ENCODE measurements around the gene IL2RG. TPM values are rescaled to one million over a fixed set of nuclear protein-coding genes. Genes with fewer than 3 reads are reported as not detected.
A peak's percentile ranks its signal among the peaks of the same experiment; 100 is the strongest.

Gene IL2RG
- total RNA-seq, 2 donors from 2014 or later = not detected

DNA sequence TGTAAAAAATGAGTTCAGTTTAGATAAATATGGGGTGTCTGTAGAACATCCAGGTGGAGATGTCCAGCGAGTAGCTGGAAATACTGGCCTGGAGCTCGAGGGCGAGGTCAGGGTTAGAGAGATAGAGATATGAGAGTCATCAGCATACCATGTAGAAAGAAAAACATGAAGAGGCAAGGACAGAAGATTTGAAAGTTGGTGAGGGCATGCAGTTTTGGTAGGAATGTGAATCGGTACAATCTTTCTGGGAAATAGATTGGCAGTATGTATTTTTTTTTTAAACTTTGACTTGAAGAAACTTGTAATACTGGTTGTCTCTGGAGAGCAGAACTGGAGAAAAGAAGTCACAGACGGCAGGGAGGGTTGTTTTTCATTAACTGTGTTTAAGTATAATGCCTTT, 40.8 kb downstream of the IL2RG start:
- TF ChIP-seq, protein P1, sequence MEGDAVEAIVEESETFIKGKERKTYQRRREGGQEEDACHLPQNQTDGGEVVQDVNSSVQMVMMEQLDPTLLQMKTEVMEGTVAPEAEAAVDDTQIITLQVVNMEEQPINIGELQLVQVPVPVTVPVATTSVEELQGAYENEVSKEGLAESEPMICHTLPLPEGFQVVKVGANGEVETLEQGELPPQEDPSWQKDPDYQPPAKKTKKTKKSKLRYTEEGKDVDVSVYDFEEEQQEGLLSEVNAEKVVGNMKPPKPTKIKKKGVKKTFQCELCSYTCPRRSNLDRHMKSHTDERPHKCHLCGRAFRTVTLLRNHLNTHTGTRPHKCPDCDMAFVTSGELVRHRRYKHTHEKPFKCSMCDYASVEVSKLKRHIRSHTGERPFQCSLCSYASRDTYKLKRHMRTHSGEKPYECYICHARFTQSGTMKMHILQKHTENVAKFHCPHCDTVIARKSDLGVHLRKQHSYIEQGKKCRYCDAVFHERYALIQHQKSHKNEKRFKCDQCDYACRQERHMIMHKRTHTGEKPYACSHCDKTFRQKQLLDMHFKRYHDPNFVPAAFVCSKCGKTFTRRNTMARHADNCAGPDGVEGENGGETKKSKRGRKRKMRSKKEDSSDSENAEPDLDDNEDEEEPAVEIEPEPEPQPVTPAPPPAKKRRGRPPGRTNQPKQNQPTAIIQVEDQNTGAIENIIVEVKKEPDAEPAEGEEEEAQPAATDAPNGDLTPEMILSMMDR (conservative IDR thresholded peaks at IDR 0.05) = no peak
- Histone ChIP-seq H3K27me3 (ENCODE audit: control insufficient read depth, insufficient read depth, low read length, poor library complexity, severe bottlenecking) (no peaks in the 10 kb centered on the region), H3K9ac (ENCODE audit: extremely low read depth, low read length, poor library complexity, severe bottlenecking) (no peak overlapping the region), H3K36me3 (ENCODE audit: control insufficient read depth, insufficient read depth, low read length) (no peaks in the 10 kb centered on the region), H3K4me1 (ENCODE audit: control insufficient read depth, insufficient read depth, low read length) (no peaks in the 10 kb centered on the region), H3K4me3 (ENCODE audit: low read length) (no peak overlapping the region), H3K9me3 (ENCODE audit: control insufficient read depth, low read length) (no peaks in the 10 kb centered on the region), H3K27ac (ENCODE audit: low read depth, low read length) (no peak overlapping the region)
- no peak overlapping the region for H3K27ac Mint-ChIP-seq
- H3K9me3 Mint-ChIP-seq = peaks cover 33% of the 10 kb centered on the region
- 92 to 100% methylated on average over 2 to 4 of the region's 5 CpGs for WGBS, 2 experiments (ENCODE audit: insufficient coverage in 1 of 2, insufficient read length in 1 of 2)
- no peak for DNase-seq
- peaks cover 6% of the 10 kb centered on the region for H3K27me3 Mint-ChIP-seq (ENCODE audit: insufficient read depth)
- no peaks in the 10 kb centered on the region for H3K36me3 Mint-ChIP-seq (ENCODE audit: low read depth)
- H3K4me1 Mint-ChIP-seq = no peaks in the 10 kb centered on the region
- no peak overlapping the region for H3K4me3 Mint-ChIP-seq

GRCh38 chrX:71068044-71068918, 43.1 kb downstream of the IL2RG start, which contains the start of gene SNX12:
Gene SNX12 (minus strand): TSS chrX:71068334. CDS start chrX:71068306, 28 bp downstream.
- TF ChIP-seq, protein P1 (conservative IDR thresholded peaks at IDR 0.05) = no peak
- Mint-ChIP-seq H3K27me3 (ENCODE audit: insufficient read depth) (no peaks in the 10 kb centered on the region), H3K4me3 (peak within 1 kb of the TSS; percentile 90), H3K9me3 (peaks cover 33% of the 10 kb centered on the region), H3K27ac (peak within 1 kb of the TSS; percentile 92), H3K4me1 (no peaks in the 10 kb centered on the region), H3K36me3 (ENCODE audit: low read depth) (peaks cover 2% of the 10 kb centered on the region)
- Histone ChIP-seq H3K27ac (ENCODE audit: low read depth, low read length) (peak within 1 kb of the TSS; percentile 32), H3K4me3 (ENCODE audit: low read length) (peak within 1 kb of the TSS; percentile 87), H3K9me3 (ENCODE audit: control insufficient read depth, low read length) (no peaks in the 10 kb centered on the region), H3K9ac (ENCODE audit: extremely low read depth, low read length, poor library complexity, severe bottlenecking) (peak within 1 kb of the TSS; percentile 31), H3K27me3 (ENCODE audit: control insufficient read depth, insufficient read depth, low read length, poor library complexity, severe bottlenecking) (no peaks in the 10 kb centered on the region), H3K36me3 (ENCODE audit: control insufficient read depth, insufficient read depth, low read length) (no peaks in the 10 kb centered on the region), H3K4me1 (ENCODE audit: control insufficient read depth, insufficient read depth, low read length) (no peaks in the 10 kb centered on the region)
- peak; percentile 95 for DNase-seq
- 1 to 6% methylated on average over 9 to 68 of the region's 73 CpGs for WGBS, 2 experiments (ENCODE audit: insufficient coverage in 1 of 2, insufficient read length in 1 of 2)

DNA sequence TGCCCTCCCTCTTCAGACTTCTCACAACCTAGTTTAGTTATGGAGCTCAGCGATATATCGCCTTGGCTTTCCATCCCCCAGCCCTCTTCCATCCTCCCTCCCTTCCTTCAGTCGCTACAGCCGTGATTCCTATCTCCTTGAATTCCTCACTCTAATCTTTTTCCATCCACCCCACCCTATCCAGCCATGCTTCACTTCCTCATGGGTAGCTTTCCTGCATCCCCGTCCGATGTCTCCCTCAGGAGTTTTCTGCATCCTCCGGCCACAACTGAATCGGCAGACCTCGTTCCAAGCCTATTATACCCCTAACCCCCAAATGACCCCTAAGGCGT, 43.7 kb downstream of the IL2RG start:
- TF ChIP-seq, protein P1 (conservative IDR thresholded peaks at IDR 0.05) = no peak
- H3K9me3 Mint-ChIP-seq = peaks cover 36% of the 10 kb centered on the region
- no peaks in the 10 kb centered on the region for H3K4me1 Mint-ChIP-seq
- H3K36me3 Mint-ChIP-seq (ENCODE audit: low read depth) = peaks cover 6% of the 10 kb centered on the region
- 0% methylated on average over 10 of the region's 10 CpGs; no CpG with 5 or more reads in 1 of the 2 experiments for whole genome bisulfite sequencing, 2 experiments (ENCODE audit: insufficient coverage in 1 of 2, insufficient read length in 1 of 2)
- H3K36me3 ChIP-seq (ENCODE audit: control insufficient read depth, insufficient read depth, low read length) = peaks cover 3% of the 10 kb centered on the region
- H3K27me3 Mint-ChIP-seq (ENCODE audit: insufficient read depth) = no peaks in the 10 kb centered on the region
- H3K4me1 ChIP-seq (ENCODE audit: control insufficient read depth, insufficient read depth, low read length) = no peaks in the 10 kb centered on the region
- H3K27ac ChIP-seq (ENCODE audit: low read depth, low read length) = peak overlapping the region; percentile 32
- DNase-seq = no peak
- no peaks in the 10 kb centered on the region for H3K27me3 ChIP-seq (ENCODE audit: control insufficient read depth, insufficient read depth, low read length, poor library complexity, severe bottlenecking)
- peak overlapping the region; percentile 31 for H3K9ac ChIP-seq (ENCODE audit: extremely low read depth, low read length, poor library complexity, severe bottlenecking)
- H3K27ac Mint-ChIP-seq = peak overlapping the region; percentile 78
- peak overlapping the region; percentile 90 for H3K4me3 Mint-ChIP-seq
- no peaks in the 10 kb centered on the region for H3K9me3 ChIP-seq (ENCODE audit: control insufficient read depth, low read length)
- H3K4me3 ChIP-seq (ENCODE audit: low read length) = peak overlapping the region; percentile 87
